SHP77 (cell line): ENCODE results near the gene TRAK1.

Experiments
- DNase-seq, 2 experiments: peaks; one replicate each; lab custom pipeline; 2025; lab: John Stamatoyannopoulos, UW

Gene TRAK1

DNA sequence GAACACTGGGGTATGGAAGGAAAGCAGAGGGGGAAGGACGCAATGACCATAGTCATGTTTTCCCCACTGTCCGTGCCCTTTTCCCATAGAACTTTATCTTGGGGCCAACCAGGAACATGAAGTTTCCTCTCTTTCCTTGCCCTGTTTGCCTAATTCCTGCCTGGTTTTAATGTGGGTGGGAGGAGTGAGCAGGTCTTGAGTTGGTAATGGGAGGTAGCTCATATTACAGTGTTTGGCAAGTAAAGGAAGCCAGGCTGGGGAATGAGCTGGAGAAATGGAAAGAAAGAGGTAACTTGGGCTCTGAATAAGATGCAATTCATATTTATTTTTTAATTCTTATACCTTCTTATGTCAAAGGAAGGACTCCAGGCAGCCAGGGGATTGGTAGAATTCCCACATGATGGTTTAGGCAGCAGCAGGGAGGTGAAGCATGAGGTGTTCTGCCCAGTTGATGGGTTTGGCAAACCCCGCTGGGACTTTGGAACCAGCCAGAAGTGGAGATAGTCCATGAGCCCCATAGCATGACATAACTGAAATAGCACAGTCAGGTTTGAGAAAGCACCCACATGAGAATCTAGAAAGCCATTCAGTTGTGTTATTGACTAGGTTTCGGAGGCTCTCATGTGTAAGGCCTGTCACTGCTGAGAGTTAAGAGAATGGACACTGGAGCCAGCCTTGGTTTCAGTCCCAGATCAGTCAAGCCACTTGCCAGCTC lies 114.8 kb downstream of the TRAK1 start:
- no peak for DNase-seq

DNA sequence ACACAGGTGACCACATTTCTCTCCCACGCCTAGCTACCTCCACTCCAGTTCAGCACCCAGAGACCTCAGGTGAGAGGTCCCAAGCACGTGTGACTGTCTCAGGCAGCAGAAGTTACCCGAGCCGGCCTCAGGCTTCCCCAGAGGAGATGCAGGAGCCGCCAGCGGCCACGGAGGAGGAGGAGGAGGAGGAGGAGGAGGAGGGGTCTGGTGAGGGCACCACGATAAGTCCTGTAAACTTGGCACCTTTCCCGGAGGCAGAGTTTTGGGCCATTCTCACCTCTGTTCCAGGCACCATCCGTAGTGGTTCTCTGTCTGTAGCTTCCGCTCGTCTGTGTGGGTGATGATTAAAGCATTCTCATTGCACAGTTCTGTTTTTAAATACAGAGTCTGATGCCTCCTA lies 118.8 kb downstream of the TRAK1 start:
- DNase-seq = no peak

DNA sequence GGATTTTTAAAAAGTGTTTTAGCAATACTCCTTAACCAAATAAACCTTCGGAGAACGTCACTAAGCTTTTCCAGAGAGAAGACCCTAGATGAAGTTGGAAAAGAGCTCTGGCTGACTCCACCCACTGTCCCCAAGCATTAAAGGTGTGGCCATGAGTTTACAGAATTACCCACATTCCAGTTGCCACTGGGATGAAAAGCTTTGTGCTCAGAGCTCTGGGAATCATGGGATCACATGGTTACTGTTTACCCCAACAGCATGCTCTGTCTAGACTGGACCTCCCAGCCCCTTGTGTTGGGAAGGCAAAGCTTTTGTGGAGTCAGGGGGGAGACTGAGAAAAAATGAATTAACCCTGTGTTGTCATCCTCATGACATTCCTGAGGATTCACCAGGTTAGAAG lies 119.6 kb downstream of the TRAK1 start:
- no peak for DNase-seq

DNA sequence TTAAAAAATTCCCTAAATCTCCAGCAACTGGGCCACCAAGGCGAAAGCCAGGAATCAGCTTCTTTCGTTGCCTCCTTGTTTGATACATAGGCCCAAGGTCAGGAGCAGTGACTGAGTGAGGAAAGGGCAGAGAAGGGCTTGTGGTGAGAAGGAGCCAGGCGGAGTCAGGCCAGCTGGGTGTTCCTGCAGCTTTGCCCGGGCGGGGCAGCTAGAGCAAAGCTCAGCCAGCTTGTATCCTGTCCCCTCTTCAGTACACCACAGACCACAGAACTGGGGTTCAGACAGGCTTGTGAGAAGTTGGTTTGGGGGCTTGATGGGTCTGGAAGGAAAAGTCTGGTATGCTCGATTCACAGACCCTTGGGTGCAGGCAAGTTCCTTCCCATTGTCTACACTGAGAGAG lies 122.3 kb downstream of the TRAK1 start:
- no peak for DNase-seq

GRCh38 chr3:42214064-42214463 lies 122.9 kb downstream of the TRAK1 start:
- DNase-seq = no peak

DNA sequence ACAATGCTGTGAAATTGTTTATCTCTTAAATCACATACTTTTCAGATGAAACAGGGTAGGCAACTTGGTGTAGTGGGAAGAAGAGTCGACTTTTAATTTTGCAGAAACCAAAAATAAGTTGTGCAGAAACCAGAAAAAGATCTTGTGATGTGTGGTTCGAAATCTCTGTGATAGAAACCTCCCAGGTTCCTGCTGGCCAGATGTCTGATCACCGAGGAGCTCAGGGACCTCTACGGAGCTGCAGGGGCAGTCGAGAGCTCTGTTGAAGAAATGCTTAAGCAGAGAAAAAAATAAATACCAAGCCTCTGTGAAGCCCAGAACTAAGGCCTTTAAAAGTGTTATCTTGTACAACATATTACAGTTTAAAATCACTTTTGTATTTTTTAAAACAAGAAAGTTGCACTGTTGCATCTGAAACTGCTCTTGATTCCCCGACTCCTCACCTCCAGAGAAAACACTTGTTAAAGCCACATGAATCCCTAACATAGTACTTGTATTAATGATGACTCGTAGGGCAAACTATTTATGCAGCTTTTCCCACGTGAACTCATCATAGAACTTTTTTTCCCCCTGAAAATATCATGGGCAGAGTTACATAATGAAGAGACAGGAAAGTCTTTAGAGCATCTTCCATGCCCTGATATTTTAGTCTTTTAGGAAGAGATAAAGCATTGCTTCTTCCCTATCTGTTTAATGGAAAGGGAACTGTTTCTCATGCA lies 123.6 kb downstream of the TRAK1 start:
- no peak for DNase-seq

DNA sequence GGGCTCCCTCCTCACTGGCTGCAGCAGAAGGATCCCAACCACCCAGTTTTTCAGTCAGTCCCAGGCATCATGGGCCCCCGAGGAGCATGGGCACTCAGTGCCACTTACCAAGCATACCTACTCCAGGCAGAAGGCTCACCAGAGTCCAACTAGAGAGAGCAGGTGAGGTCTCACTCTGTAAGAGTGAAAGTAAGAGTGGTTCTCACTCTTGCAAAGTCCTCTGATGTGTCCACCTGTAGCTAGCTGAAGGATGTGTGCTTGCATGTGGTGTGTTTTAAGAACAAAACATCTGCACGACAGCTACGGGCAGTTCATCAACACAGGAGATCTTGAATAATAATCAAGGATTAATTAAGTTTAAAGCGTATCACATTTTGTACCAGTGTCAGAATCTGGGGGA lies 125.1 kb downstream of the TRAK1 start:
- DNase-seq = no peak

DNA sequence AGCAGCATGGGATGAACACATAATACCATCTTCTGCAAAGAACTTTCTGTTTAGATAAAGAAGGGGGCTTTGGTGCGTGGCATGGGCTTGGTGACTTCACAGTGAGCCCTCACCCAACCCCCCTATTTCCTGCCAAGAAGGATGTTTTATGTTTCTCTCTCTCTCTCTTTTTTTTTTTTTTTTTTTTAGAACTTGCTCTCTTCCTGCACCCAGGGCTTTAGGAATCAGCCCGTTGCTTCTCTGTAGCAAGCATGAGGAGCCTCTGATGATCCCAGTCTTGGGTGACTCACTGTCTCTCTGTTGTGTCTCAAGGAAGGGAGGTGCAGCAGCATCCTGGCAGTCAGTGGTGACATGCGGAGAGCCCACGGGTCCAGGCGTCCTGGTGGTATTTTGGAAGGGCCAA lies 125.8 kb downstream of the TRAK1 start:
- no peak for DNase-seq

GRCh38 chr3:42220436-42221121 lies 129.4 kb downstream of the TRAK1 start:
- no peak for DNase-seq

GRCh38 chr3:42222942-42223693 lies 132.0 kb downstream of the TRAK1 start:
- DNase-seq = no peak

GRCh38 chr3:42224178-42224577 lies 133.0 kb downstream of the TRAK1 start:
- no peak for DNase-seq

GRCh38 chr3:42224658-42225421 lies 133.7 kb downstream of the TRAK1 start:
- no peak for DNase-seq

DNA sequence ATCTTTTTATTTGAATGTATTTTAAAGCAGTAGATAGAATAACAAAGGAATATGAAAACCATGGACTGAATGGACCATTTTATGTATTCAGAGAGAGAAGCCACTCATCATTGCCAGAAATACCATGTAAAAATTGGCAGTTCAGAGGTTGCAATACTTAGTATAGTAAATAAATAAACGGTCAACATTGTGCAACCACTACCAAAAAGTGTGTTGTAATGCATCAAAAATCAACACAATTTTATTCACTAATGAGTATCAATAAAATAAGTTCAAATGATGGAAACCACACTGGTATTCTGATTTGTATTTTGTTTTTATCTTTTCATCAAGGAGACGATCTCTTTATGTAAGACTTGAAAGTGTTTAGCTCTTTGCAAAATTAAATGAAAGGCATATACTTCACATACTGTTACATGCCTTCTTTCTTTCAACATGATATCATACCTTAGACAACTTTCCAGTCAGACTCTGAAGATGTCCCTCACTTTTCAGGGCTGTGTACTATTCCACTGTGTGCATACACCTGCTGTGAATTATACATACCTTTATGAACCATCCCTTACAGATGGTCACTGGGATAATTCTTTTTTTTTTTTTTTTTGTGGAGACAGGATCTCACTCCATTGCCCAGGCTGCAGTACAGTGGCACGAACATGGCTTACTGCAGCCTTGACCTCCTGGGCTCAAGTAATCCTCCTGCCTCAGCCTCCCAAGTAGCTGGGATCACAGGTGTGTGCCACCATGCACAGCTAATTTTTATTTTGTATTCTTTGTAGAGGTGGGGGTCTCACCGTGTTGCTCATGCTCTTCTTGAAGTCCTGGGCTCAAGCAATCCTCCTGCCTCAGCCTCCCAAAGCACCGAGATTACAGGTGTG lies 134.6 kb downstream of the TRAK1 start:
- DNase-seq = no peak

DNA sequence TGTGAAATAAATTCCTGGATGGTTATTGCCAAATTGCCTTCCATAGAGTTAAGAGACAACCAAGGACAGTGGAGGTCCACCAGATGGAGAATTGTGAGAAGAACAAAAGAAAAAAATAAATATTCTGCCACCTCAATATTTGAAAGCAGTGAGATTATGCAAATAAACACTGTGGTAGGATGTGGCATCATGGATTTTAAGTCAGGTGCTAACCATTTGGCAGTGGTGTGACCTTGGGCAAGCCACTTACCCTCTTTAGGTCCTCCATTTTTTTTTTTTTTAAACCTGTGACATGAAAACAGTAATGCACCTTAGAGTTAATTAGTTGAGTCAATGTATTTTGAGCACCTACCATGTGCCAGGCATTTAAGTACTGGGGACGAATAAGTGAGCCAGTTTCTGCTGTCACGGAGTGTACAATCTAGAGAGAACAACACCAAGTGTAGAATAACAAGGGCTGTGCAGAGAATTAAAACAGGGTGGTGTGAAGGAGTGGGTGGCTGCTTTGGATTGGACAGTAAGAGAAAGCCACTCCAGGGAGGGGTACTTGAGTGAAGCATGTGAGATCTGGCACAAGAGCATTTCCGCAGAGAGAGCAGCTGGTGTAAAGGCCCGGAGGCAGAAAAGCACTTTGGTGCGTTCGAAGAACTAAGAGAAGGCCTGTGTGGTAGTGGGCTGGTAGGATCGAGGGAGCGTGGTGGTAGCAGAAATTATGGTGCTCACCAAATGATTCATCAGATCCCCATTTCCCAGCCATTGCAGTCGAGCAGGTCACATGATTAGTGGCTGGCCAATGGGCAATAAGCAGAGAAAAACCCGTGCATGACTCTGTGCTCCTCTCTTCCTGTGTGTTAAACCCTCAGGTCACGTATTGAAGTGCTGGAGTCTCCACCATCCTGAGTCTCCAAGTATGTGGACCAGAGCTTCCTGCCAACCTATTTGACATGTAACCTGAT lies 135.6 kb downstream of the TRAK1 start:
- no peak for DNase-seq

GRCh38 chr3:42228796-42229195 lies 137.6 kb downstream of the TRAK1 start:
- peak in 1 of 2 experiments; percentile 3 for DNase-seq

DNA sequence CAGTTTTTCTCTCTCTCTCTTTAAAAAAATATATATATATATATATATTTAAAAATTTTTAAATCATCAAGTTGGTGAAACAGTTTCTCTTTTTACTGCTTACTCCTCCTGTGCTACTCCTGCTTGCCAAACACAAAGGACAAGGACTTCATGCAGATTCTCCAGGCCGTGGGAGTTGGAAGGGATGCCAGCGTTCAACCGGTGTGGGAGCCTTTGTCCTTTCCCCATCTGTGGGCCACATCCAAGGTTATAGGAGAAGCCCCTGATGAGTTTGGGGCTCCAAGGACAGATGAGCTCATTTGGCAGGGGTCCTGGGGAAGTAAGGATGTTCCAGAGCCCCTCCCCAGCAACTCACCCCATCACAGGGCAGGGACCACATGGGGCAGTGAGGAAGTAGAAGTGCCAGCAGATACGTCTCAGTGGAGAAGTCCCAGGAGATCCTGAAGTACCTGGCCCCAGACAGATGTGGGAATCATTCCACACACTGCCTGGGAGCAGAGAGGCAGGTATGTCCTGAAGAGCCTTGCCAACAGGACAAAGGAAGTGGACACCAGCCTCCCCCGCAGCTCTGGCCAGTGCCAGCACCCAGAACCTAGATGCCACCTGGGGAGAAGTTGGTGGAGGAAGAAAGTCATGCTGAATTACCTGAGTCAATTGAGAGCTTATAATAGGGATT lies 138.2 kb downstream of the TRAK1 start:
- no peak for DNase-seq

DNA sequence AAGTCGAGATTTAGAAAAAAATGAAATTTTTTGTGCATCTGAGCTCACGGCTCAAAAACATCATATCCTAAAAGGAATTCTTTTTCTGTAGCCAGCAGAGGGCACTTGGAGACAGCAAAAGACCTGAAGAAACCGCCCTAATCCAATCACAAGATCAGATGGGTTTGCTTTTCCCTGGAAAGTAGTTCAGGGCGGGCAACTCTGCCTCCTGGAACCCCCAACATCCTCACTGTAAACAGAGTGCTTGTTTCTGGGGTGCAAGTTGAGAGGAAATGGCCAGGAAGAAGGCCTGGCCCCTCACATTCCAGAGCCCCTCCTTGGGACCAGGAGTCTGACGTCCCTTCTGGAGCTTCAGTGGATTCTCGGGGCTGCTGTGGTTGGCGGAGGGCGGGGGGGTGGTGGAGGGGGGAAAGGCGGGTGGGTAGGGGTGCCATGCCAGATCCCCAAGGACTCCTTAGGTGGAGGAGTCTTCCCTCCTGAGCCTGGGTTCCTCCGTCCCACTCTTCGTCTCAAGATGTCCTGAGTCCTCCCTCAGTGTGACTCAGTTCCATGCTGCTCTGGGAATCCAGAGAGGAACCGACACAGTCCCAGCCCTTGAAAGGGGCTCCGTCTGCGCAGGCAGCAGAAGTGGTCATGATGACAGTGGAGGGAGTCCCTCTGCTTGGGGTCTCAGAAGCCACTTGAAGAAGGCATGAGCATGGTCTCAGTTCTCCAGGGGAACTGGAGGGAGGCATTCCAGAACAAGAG lies 139.0 kb downstream of the TRAK1 start:
- peak; percentile 22 to 46 for DNase-seq

- no peak for DNase-seq
These were observed 139.7 kb downstream of the TRAK1 start for GRCh38 chr3:42230860-42231259.
